Liver (tissue), 3 donors: ENCODE measurements around the gene PLEKHA6.

ENCODE experiments used
- EGR1 ChIP-seq, 2 donors: IDR thresholded peaks; 2 replicates each; pipeline ENCODE4 v1.6.1; 2016 to 2018; ENCODE audit warnings: antibody characterized with exemption in 2 of 2, low read depth in 2 of 2
- GABPA ChIP-seq, 2 donors: IDR thresholded peaks in 1 of 2; conservative IDR thresholded peaks in 1 of 2; 2 replicates each; pipeline ENCODE4 v1.6.1; 2016; ENCODE audit warnings: antibody characterized with exemption in 2 of 2, mild to moderate bottlenecking in 1 of 2, moderate library complexity in 1 of 2
- HNF4A ChIP-seq, 2 donors: conservative IDR thresholded peaks; 2 replicates each; pipeline ENCODE4 v1.6.1; 2016; ENCODE audit warnings: antibody characterized with exemption in 2 of 2, mild to moderate bottlenecking in 2 of 2
- JUND ChIP-seq, 2 donors: IDR thresholded peaks; 2 replicates each; pipeline ENCODE4 v1.6.1; 2016; ENCODE audit warnings: antibody characterized with exemption in 2 of 2
- TAF1 ChIP-seq: conservative IDR thresholded peaks from 2 replicates; pipeline ENCODE4 v1.6.1; 2016; ENCODE audit warnings: antibody characterized with exemption, mild to moderate bottlenecking
- YY1 ChIP-seq: IDR thresholded peaks from 2 replicates; pipeline ENCODE4 v1.6.1; 2016; ENCODE audit warnings: antibody characterized with exemption, mild to moderate bottlenecking
- TF ChIP-seq, protein P1 (sequence below): fragments of 150-350 bp; IDR thresholded peaks from 2 replicates; pipeline ENCODE4 v1.5.1; 2017; ENCODE audit warnings: improper control_type of control experiment, low read depth, low read length; ENCODE audit not compliant: missing input control
- TF ChIP-seq, protein P2 (sequence below): IDR thresholded peaks from 2 replicates; pipeline ENCODE4 v1.6.1; 2016; ENCODE audit warnings: antibody characterized with exemption
- TF ChIP-seq, protein P3 (sequence below): IDR thresholded peaks from 2 replicates; pipeline ENCODE4 v1.6.1; 2016; ENCODE audit warnings: antibody characterized with exemption
- TF ChIP-seq, protein P4 (sequence below): IDR thresholded peaks from 2 replicates; pipeline ENCODE4 v1.6.1; 2016; ENCODE audit warnings: antibody characterized with exemption, mild to moderate bottlenecking
- donor health status: healthy.
- donor health status: healthy.

DNA sequence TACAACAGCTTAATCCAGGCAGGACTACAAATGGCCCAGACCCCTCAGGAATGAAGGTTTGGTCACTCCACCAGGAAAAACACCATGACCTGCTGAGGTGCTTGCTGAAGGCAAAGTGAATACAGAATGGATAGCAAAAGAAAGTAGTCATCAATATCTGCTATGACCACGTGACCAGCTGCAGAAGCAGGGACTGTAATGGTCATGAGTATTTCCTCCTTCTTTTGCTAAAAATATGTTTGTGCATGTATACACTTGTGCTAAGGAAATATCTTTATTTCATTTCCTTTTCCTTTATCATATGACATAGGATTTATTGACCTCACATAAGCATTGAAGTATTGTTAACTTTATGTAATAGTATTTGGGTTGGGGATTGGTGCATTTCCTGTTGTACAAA, 119.5 kb downstream of the PLEKHA6 start:
- TF ChIP-seq, protein P1, sequence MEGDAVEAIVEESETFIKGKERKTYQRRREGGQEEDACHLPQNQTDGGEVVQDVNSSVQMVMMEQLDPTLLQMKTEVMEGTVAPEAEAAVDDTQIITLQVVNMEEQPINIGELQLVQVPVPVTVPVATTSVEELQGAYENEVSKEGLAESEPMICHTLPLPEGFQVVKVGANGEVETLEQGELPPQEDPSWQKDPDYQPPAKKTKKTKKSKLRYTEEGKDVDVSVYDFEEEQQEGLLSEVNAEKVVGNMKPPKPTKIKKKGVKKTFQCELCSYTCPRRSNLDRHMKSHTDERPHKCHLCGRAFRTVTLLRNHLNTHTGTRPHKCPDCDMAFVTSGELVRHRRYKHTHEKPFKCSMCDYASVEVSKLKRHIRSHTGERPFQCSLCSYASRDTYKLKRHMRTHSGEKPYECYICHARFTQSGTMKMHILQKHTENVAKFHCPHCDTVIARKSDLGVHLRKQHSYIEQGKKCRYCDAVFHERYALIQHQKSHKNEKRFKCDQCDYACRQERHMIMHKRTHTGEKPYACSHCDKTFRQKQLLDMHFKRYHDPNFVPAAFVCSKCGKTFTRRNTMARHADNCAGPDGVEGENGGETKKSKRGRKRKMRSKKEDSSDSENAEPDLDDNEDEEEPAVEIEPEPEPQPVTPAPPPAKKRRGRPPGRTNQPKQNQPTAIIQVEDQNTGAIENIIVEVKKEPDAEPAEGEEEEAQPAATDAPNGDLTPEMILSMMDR, result no peak
- no peak for TF ChIP-seq TAF1
- TF ChIP-seq, protein P2, sequence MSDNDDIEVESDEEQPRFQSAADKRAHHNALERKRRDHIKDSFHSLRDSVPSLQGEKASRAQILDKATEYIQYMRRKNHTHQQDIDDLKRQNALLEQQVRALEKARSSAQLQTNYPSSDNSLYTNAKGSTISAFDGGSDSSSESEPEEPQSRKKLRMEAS, result no peak
- TF ChIP-seq, protein P3, sequence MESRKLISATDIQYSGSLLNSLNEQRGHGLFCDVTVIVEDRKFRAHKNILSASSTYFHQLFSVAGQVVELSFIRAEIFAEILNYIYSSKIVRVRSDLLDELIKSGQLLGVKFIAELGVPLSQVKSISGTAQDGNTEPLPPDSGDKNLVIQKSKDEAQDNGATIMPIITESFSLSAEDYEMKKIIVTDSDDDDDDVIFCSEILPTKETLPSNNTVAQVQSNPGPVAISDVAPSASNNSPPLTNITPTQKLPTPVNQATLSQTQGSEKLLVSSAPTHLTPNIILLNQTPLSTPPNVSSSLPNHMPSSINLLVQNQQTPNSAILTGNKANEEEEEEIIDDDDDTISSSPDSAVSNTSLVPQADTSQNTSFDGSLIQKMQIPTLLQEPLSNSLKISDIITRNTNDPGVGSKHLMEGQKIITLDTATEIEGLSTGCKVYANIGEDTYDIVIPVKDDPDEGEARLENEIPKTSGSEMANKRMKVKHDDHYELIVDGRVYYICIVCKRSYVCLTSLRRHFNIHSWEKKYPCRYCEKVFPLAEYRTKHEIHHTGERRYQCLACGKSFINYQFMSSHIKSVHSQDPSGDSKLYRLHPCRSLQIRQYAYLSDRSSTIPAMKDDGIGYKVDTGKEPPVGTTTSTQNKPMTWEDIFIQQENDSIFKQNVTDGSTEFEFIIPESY, result no peak
- no peak for TF ChIP-seq JUND (IDR thresholded peaks at IDR 0.05)
- no peak for TF ChIP-seq HNF4A (conservative IDR thresholded peaks at IDR 0.05)
- no peak for TF ChIP-seq EGR1 (IDR thresholded peaks at IDR 0.05; ENCODE audit: low read depth in 2 of 2)
- TF ChIP-seq, protein P4, sequence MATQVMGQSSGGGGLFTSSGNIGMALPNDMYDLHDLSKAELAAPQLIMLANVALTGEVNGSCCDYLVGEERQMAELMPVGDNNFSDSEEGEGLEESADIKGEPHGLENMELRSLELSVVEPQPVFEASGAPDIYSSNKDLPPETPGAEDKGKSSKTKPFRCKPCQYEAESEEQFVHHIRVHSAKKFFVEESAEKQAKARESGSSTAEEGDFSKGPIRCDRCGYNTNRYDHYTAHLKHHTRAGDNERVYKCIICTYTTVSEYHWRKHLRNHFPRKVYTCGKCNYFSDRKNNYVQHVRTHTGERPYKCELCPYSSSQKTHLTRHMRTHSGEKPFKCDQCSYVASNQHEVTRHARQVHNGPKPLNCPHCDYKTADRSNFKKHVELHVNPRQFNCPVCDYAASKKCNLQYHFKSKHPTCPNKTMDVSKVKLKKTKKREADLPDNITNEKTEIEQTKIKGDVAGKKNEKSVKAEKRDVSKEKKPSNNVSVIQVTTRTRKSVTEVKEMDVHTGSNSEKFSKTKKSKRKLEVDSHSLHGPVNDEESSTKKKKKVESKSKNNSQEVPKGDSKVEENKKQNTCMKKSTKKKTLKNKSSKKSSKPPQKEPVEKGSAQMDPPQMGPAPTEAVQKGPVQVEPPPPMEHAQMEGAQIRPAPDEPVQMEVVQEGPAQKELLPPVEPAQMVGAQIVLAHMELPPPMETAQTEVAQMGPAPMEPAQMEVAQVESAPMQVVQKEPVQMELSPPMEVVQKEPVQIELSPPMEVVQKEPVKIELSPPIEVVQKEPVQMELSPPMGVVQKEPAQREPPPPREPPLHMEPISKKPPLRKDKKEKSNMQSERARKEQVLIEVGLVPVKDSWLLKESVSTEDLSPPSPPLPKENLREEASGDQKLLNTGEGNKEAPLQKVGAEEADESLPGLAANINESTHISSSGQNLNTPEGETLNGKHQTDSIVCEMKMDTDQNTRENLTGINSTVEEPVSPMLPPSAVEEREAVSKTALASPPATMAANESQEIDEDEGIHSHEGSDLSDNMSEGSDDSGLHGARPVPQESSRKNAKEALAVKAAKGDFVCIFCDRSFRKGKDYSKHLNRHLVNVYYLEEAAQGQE, result no peak
- no peak for TF ChIP-seq YY1
- TF ChIP-seq GABPA (IDR thresholded peaks at IDR 0.05 in 1 of 2, conservative IDR thresholded peaks at IDR 0.05 in 1 of 2), result no peak
